ENCODE results near the gene TXNL1. TPM values are rescaled to one million over a fixed set of nuclear protein-coding genes. Genes with fewer than 3 reads are reported as not detected.

Gene TXNL1
- total RNA-seq, 1 experiment from 2014 or later, result 131 TPM

DNA sequence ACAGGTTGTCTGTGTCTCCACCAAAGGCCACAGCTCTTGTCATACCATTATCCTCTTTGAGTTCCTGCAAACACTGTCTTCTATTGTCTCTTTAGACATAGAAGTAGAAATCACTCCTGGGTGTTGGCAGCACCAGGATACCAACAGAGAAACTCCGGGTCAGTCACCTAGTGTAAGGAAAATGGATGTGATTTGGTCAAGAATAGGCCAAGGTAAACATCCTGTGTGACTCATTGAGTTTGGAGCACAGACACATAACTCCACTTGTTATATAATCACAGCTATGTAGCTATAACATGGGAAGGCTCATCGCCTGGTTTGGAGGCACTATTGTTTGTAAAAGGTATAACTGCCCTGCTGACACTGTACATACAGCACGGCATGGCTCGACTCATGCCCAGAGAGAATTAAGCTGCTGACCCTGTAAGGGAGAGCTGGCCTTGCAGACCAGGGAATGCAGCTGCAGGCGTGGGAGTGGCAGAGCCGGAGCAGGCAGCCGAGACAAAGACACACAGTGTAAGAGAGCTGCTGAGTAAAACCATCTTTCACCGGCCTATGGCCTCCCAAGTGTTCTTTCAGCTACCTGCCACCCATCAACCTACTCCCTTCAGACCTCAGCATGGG, 3.4 kb upstream of the TXNL1 start:
- H3K4me3 ChIP-seq (ENCODE audit: low read depth, low read length, poor library complexity, severe bottlenecking), result no peak overlapping the region
- CTCF ChIA-PET, result no interaction called here
- intact Hi-C loops (cut with micrococcal nuclease; ENCODE audit: unreplicated experiment), result no loop called here
- no peaks in the 10 kb centered on the region for H3K9me3 ChIP-seq (ENCODE audit: low read depth, low read length, poor library complexity, severe bottlenecking)
- no TSS peak for BruUV-seq (replicated peaks)
- TF ChIP-seq EZH2 (IDR thresholded peaks at IDR 0.05; ENCODE audit: borderline replicate concordance, low read depth, low read length, poor library complexity, severe bottlenecking), result no peak
- TF ChIP-seq, protein P1, sequence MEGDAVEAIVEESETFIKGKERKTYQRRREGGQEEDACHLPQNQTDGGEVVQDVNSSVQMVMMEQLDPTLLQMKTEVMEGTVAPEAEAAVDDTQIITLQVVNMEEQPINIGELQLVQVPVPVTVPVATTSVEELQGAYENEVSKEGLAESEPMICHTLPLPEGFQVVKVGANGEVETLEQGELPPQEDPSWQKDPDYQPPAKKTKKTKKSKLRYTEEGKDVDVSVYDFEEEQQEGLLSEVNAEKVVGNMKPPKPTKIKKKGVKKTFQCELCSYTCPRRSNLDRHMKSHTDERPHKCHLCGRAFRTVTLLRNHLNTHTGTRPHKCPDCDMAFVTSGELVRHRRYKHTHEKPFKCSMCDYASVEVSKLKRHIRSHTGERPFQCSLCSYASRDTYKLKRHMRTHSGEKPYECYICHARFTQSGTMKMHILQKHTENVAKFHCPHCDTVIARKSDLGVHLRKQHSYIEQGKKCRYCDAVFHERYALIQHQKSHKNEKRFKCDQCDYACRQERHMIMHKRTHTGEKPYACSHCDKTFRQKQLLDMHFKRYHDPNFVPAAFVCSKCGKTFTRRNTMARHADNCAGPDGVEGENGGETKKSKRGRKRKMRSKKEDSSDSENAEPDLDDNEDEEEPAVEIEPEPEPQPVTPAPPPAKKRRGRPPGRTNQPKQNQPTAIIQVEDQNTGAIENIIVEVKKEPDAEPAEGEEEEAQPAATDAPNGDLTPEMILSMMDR (conservative IDR thresholded peaks at IDR 0.05; ENCODE audit: low read depth, low read length), result no peak
- H3K27ac ChIP-seq (ENCODE audit: low read depth, low read length, poor library complexity, severe bottlenecking), result no peak overlapping the region
- no peak for DNase-seq (ENCODE audit: low spot score)
- POLR2A ChIA-PET (ENCODE audit: low non-redundant PET), result no interaction called here
- no peaks in the 10 kb centered on the region for H3K36me3 ChIP-seq (ENCODE audit: insufficient read depth, low read length, poor library complexity, severe bottlenecking)
- H3K4me1 ChIP-seq (ENCODE audit: insufficient read depth, low read length, poor library complexity, severe bottlenecking), result peaks cover 4% of the 10 kb centered on the region
- no peaks in the 10 kb centered on the region for H3K27me3 ChIP-seq (replicated peaks; ENCODE audit: insufficient read depth, low read depth, low read length, poor library complexity)

DNA sequence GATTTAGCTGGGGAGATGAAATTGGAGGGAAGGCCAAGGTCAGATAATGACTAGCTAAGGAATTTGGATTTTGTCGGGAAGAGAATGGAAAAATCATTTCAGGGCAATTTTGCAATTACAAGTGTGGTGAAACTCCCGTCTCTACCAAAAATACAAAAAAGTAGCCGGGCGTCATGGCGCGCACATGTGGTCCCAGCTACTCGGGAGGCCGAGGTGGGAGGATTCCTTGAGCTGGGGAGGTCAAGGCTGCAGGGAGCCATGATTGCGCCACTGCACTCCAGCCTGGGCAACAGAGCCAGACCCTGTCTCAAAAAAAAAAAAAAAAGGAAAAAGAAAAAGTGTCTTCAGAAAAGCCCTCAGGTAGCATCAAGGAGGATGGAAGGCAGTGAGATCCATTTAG, 1.2 kb upstream of the TXNL1 start:
- H3K9me3 ChIP-seq (ENCODE audit: low read depth, low read length, poor library complexity, severe bottlenecking), result no peaks in the 10 kb centered on the region
- no peaks in the 10 kb centered on the region for H3K36me3 ChIP-seq (ENCODE audit: insufficient read depth, low read length, poor library complexity, severe bottlenecking)
- DNase-seq (ENCODE audit: low spot score), result no peak
- no peaks in the 10 kb centered on the region for H3K27me3 ChIP-seq (replicated peaks; ENCODE audit: insufficient read depth, low read depth, low read length, poor library complexity)
- TF ChIP-seq, protein P1 (conservative IDR thresholded peaks at IDR 0.05; ENCODE audit: low read depth, low read length), result no peak
- no peak for TF ChIP-seq EZH2 (IDR thresholded peaks at IDR 0.05; ENCODE audit: borderline replicate concordance, low read depth, low read length, poor library complexity, severe bottlenecking)
- no peak overlapping the region for H3K27ac ChIP-seq (ENCODE audit: low read depth, low read length, poor library complexity, severe bottlenecking)
- ChIA-PET POLR2A (ENCODE audit: low non-redundant PET) (no interaction called here), CTCF (no interaction called here)
- H3K4me3 ChIP-seq (ENCODE audit: low read depth, low read length, poor library complexity, severe bottlenecking), result no peak overlapping the region
- H3K4me1 ChIP-seq (ENCODE audit: insufficient read depth, low read length, poor library complexity, severe bottlenecking), result peaks cover 9% of the 10 kb centered on the region
- intact Hi-C loops (cut with micrococcal nuclease; ENCODE audit: unreplicated experiment), result no loop called here
- BruUV-seq (replicated peaks), result no TSS peak

DNA sequence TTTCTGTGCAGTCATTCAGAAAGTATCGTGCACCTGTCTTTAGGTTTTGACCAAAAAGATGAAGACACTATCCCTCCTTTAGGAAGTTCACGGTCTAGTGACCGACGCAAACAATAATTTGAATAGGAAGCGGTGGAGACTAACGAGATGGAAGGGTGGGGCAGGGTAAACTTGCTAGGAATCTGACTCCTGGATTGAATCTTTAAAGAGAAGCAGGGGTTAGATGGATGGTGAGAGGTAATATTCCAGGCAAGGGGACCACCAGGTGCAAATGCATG, 651 bp upstream of the TXNL1 start:
- Histone ChIP-seq H3K4me3 (ENCODE audit: low read depth, low read length, poor library complexity, severe bottlenecking) (peak overlapping the region; percentile 91), H3K9me3 (ENCODE audit: low read depth, low read length, poor library complexity, severe bottlenecking) (no peaks in the 10 kb centered on the region), H3K36me3 (ENCODE audit: insufficient read depth, low read length, poor library complexity, severe bottlenecking) (no peaks in the 10 kb centered on the region), H3K4me1 (ENCODE audit: insufficient read depth, low read length, poor library complexity, severe bottlenecking) (peaks cover 9% of the 10 kb centered on the region), H3K27me3 (replicated peaks; ENCODE audit: insufficient read depth, low read depth, low read length, poor library complexity) (no peaks in the 10 kb centered on the region), H3K27ac (ENCODE audit: low read depth, low read length, poor library complexity, severe bottlenecking) (peak overlapping the region; percentile 97)
- TF ChIP-seq EZH2 (IDR thresholded peaks at IDR 0.05; ENCODE audit: borderline replicate concordance, low read depth, low read length, poor library complexity, severe bottlenecking), result no peak
- TF ChIP-seq, protein P1 (conservative IDR thresholded peaks at IDR 0.05; ENCODE audit: low read depth, low read length), result no peak
- BruUV-seq (replicated peaks), result TSS peak; percentile 95
- peak; percentile 6 for DNase-seq (ENCODE audit: low spot score)
- ChIA-PET CTCF (no interaction called here), POLR2A (ENCODE audit: low non-redundant PET) (no interaction called here)
- intact Hi-C loops (cut with micrococcal nuclease; ENCODE audit: unreplicated experiment), result no loop called here
